ENCODE data around the gene FDXACB1.

The FDXACB1 gene

DNA sequence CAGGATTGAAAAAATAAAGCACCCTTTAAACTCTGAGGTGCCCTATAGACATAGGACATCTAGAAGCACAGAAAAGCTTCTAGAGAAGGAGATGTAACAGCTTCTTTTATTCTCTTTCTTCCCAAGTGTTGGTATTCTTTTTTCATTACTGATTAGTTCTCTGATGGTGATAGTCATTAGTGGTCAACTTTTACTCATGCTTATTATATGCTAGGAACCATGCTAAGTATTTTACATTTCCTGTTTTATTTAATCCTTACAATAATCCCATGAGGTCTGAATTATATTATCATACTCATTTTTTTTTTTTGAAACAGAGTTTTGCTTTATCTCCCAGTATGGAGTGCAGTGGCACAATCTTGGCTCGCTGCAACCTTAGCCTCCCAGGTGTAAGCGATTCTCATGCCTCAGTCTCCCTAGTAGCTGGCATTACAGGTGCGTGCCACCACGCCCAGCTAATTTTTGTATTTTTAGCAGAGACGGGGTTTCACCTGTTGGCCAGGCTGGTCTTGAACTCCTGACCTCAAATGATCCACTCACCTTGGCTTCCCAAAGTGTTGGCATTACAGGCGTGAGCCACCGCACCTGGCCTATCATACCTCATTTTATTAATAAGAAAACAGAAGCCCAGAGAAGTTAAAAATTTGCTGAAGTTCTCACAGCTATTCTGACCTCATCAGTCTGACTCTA is 42.7 kb upstream of the FDXACB1 start:
- DNase-seq (ENCODE audit: low read depth) = no peak
- H3K4me3 ChIP-seq (replicated peaks; ENCODE audit: low read depth, low read length) = no peak overlapping the region
- TF ChIP-seq, protein P1, sequence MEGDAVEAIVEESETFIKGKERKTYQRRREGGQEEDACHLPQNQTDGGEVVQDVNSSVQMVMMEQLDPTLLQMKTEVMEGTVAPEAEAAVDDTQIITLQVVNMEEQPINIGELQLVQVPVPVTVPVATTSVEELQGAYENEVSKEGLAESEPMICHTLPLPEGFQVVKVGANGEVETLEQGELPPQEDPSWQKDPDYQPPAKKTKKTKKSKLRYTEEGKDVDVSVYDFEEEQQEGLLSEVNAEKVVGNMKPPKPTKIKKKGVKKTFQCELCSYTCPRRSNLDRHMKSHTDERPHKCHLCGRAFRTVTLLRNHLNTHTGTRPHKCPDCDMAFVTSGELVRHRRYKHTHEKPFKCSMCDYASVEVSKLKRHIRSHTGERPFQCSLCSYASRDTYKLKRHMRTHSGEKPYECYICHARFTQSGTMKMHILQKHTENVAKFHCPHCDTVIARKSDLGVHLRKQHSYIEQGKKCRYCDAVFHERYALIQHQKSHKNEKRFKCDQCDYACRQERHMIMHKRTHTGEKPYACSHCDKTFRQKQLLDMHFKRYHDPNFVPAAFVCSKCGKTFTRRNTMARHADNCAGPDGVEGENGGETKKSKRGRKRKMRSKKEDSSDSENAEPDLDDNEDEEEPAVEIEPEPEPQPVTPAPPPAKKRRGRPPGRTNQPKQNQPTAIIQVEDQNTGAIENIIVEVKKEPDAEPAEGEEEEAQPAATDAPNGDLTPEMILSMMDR (IDR thresholded peaks at IDR 0.05; ENCODE audit: low read length, missing control alignments) = no peak

DNA sequence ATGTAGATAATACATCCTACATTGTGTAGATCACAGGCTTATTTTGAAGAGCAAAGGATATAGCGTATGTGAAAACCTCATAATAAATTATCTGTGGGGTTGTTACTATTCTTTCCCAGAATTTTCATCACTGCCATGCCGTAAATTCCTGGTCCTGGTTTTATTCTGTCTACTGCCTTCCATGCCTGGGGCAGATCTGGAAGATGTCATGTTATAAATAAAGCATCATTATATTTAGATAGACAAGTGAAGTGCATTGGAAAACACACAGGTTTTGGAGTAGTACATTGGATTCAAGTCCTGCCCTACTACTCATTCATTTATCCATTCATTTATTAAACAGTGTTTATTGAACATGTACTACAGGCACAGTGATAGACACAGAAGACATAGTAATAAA is 41.9 kb upstream of the FDXACB1 start:
- TF ChIP-seq, protein P1 (IDR thresholded peaks at IDR 0.05; ENCODE audit: low read length, missing control alignments) = no peak

DNA sequence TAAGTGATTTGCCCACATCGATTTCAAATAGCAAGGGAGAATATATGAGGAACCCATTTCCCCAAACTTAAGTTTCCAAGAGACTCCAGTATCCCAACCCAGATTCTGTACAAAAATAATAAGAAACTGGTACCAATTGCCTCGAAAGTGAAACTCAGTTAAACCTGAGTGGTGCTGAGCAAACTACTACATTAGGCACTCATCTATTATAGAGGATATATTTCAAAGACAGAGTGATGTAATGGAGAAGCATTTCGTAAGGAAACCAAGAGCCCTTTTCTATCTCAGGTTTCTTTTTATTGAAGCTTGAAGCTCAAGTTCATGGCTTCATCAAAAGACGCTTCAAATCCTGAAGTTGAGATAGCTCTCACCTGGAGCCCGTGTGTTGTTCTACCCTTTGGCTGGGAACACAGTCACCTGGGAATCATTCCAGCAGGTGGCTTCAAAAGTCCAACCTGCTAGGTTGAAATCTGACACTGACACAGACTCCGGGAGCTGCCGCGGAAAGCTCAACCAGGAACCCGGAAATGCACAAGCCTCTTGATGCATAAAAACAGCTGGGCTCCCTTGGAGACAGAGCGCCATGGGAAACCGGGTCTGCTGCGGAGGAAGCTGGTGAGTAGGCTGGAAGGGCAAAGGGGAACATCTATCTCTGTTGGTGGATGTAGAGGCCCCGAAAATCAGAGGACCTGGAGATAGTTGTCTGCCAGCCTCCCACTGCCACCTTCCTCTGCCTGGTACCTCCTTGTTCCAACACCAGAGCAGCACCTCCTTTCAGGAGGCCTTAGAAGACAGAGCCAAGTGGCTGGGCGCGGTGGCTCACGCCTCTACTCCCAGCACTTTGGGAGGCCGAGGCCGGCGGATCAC is 39.7 kb upstream of the FDXACB1 start, which contains the start of gene C11orf52:
Gene C11orf52, plus strand, starts transcription at position 524 of the 867 bp plus-strand sequence. Its CDS starts 60 bp downstream, at position 584.
- H3K4me3 ChIP-seq (replicated peaks; ENCODE audit: low read depth, low read length) = no peak within 1 kb of the TSS
- TF ChIP-seq, protein P1 (IDR thresholded peaks at IDR 0.05; ENCODE audit: low read length, missing control alignments) = no peak
- DNase-seq (ENCODE audit: low read depth) = peak; percentile 34

More for the DNA sequence above, 41.9 kb upstream of the FDXACB1 start:
- no peak overlapping the region for H3K4me3 ChIP-seq (replicated peaks; ENCODE audit: low read depth, low read length)
- DNase-seq (ENCODE audit: low read depth) = no peak

DNA sequence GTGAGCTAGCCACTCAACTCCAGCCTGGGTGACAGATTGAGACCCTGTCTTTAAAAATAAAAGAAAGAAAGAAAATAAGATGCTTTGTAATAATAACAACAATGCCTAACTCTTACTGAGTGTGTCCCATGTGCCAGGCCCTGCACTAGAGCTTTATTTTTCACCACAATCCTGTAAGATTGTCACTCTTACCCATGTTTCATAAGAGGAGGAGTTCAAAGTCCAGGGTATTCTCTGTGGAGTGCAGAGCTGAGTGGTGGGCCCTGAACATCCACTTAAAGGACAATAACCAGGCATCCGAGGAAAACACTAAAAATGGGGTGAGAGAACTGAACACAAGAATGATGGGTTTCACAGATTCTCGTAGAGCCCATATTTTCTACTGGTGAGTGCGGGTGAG is 38.8 kb upstream of the FDXACB1 start:
- no peak for DNase-seq (ENCODE audit: low read depth)
- no peak overlapping the region for H3K4me3 ChIP-seq (replicated peaks; ENCODE audit: low read depth, low read length)
- TF ChIP-seq, protein P1 (IDR thresholded peaks at IDR 0.05; ENCODE audit: low read length, missing control alignments) = no peak

DNA sequence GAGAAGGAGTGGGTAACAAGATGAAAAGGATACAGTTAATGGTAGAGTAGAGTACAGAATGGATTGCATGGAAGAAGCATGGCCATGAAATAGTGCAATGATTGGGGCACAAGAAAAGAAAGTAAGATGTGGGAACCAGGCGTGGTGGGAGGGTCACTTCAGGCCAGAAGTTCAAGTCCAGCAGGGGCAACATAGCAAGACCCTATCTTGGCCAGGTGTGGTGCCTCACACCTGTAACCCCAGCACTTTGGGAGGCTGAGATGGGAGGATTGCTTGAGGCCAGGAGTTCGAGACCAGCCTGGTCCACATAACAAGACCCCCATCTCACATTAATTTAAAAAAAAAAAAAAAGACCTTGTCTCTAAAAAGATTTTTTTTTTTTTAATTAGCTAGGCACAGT is 38.3 kb upstream of the FDXACB1 start:
- DNase-seq (ENCODE audit: low read depth) = no peak
- no peak overlapping the region for H3K4me3 ChIP-seq (replicated peaks; ENCODE audit: low read depth, low read length)
- TF ChIP-seq, protein P1 (IDR thresholded peaks at IDR 0.05; ENCODE audit: low read length, missing control alignments) = no peak

DNA sequence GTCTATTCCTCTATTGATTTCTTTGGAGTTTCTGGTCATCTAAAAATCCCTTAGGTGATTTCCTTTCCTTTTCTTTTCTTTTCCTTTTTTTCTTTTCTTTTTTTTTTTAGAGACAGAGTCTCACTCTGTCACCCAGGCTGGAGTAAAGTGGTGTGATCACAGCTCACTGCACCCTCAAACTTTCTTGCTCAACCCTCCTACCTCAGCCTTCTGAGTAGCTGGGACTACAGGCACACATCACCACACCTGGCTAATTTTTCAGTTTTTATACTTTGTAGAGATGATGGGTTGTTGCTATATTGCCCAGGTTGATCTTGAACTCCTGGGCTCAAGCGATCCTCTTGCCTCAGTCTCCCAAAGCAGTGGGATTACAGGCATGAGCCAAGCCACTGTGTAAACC is 37.8 kb upstream of the FDXACB1 start:
- DNase-seq (ENCODE audit: low read depth) = no peak
- TF ChIP-seq, protein P1 (IDR thresholded peaks at IDR 0.05; ENCODE audit: low read length, missing control alignments) = no peak

More for the DNA sequence above, 37.8 kb upstream of the FDXACB1 start:
- H3K4me3 ChIP-seq (replicated peaks; ENCODE audit: low read depth, low read length) = no peak overlapping the region
